Osteoblast (primary cell): Measurements from ENCODE around the gene LIMA1. TPM values are rescaled to one million over a fixed set of nuclear protein-coding genes. Genes with fewer than 3 reads are reported as not detected.

Experiments
- DNase-seq: peaks from one replicate; pipeline ENCODE4 v3.0.0; 2011; ENCODE audit warnings: low spot score, mixed read lengths; ENCODE audit not compliant: insufficient read length; ENCODE audit errors: missing footprints
- H2AFZ ChIP-seq: 2 replicates; pipeline ENCODE4 v1.6.0; 2011; ENCODE audit warnings: mild to moderate bottlenecking, low read length
- H3K27ac ChIP-seq: 2 replicates; pipeline ENCODE4 v1.5.1; 2011; ENCODE audit warnings: mild to moderate bottlenecking, low read depth, low read length, moderate library complexity
- H3K27me3 ChIP-seq: 2 replicates; pipeline ENCODE4 v1.6.0; 2012; ENCODE audit warnings: mild to moderate bottlenecking, control low read depth, inconsistent platforms, low read length, moderate library complexity; ENCODE audit not compliant: insufficient read depth
- H3K36me3 ChIP-seq: 2 replicates; pipeline ENCODE4 v1.5.1; 2011; ENCODE audit warnings: mild to moderate bottlenecking, low read length, control low read depth, moderate library complexity; ENCODE audit not compliant: insufficient read depth
- H3K4me1 ChIP-seq: 2 replicates; pipeline ENCODE4 v1.5.1; 2011; ENCODE audit warnings: mild to moderate bottlenecking, low read length, control low read depth, moderate library complexity; ENCODE audit not compliant: insufficient read depth
- H3K4me2 ChIP-seq: 2 replicates; pipeline ENCODE4 v1.6.0; 2011; ENCODE audit warnings: mild to moderate bottlenecking, low read length; ENCODE audit not compliant: insufficient read depth
- H3K4me3 ChIP-seq: fragments of 200-600 bp; sonication (generic); 3 replicates; pipeline ENCODE4 v1.5.1; 2012; ENCODE audit warnings: mild to moderate bottlenecking, low read length, inconsistent platforms; ENCODE audit not compliant: insufficient read depth
- H3K79me2 ChIP-seq: 2 replicates; pipeline ENCODE4 v1.6.0; 2012; ENCODE audit warnings: mild to moderate bottlenecking, low read length, control low read depth, inconsistent platforms; ENCODE audit not compliant: insufficient read depth
- H3K9me3 ChIP-seq: 2 replicates; pipeline ENCODE4 v1.5.1; 2011; ENCODE audit warnings: low read depth, low read length, control low read depth
- H4K20me1 ChIP-seq: 2 replicates; pipeline ENCODE4 v1.6.0; 2012; ENCODE audit warnings: mild to moderate bottlenecking, low read length, control low read depth; ENCODE audit not compliant: insufficient read depth
- total RNA-seq: library from RNA; depleted of rRNA; stranded (reverse); fragments of >200 nt; gene quantifications from 2 replicates; pipeline ENCODE4 v1.2.3, GENCODE V29; 2012
- TF ChIP-seq, protein P1 (sequence below): IDR thresholded peaks from 2 replicates; pipeline ENCODE4 v1.5.1; 2011; ENCODE audit warnings: mild to moderate bottlenecking, low read depth, low read length, moderate library complexity; ENCODE audit errors: extremely low read depth

Gene LIMA1
- total RNA-seq, 1 donor, result 433 TPM

DNA sequence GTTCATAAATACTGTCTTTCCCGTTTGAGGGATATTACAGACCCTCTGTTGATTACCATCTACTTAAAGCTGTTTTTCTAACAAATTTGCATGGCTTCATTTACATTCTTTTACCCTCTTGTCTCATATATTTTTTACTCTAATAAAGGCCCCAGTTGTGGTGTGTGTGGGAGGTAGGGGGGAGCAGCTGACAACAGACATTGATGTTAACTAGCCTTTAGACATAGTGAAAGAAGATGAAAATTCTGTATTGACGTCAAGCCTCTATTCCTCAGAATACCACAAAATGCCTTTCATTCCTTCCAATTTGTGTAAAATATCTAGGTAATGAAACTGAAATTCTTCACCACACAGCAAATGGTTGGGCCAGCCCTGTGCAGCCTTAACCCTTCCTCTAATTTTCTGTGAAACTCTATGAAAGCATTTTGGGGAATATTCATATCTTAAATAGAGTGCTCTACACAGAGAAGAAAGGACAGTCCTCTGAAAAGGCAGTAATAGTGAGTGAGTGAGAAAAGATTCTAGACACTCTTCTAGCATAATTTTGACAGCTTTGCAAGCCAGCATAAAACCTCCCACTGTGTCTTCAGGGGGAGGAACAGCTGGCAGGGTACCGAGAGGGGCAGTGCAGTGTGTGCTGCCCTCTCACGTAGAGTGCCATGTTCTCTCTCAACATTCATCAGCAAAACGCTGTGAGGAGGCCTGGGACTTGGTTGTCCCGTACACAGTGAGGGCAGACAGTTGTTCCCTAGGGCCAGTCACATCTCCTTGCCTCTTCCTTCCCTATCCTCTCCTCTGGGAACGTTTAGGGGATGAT lies 96.0 kb downstream of the LIMA1 start:
- H3K27ac ChIP-seq, result peak overlapping the region; percentile 97
- H3K4me1 ChIP-seq, result peaks cover 64% of the 10 kb centered on the region
- peaks cover 47% of the 10 kb centered on the region for H3K79me2 ChIP-seq
- TF ChIP-seq, protein P1, sequence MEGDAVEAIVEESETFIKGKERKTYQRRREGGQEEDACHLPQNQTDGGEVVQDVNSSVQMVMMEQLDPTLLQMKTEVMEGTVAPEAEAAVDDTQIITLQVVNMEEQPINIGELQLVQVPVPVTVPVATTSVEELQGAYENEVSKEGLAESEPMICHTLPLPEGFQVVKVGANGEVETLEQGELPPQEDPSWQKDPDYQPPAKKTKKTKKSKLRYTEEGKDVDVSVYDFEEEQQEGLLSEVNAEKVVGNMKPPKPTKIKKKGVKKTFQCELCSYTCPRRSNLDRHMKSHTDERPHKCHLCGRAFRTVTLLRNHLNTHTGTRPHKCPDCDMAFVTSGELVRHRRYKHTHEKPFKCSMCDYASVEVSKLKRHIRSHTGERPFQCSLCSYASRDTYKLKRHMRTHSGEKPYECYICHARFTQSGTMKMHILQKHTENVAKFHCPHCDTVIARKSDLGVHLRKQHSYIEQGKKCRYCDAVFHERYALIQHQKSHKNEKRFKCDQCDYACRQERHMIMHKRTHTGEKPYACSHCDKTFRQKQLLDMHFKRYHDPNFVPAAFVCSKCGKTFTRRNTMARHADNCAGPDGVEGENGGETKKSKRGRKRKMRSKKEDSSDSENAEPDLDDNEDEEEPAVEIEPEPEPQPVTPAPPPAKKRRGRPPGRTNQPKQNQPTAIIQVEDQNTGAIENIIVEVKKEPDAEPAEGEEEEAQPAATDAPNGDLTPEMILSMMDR, result no peak
- no peak overlapping the region for H3K4me3 ChIP-seq
- no peaks in the 10 kb centered on the region for H3K9me3 ChIP-seq
- H3K36me3 ChIP-seq, result peaks cover 61% of the 10 kb centered on the region
- no peaks in the 10 kb centered on the region for H3K27me3 ChIP-seq
- H4K20me1 ChIP-seq, result no peaks in the 10 kb centered on the region
- H3K4me2 ChIP-seq, result peak overlapping the region; percentile 58
- DNase-seq, result peak; percentile 75
- no peak overlapping the region for H2AFZ ChIP-seq

DNA sequence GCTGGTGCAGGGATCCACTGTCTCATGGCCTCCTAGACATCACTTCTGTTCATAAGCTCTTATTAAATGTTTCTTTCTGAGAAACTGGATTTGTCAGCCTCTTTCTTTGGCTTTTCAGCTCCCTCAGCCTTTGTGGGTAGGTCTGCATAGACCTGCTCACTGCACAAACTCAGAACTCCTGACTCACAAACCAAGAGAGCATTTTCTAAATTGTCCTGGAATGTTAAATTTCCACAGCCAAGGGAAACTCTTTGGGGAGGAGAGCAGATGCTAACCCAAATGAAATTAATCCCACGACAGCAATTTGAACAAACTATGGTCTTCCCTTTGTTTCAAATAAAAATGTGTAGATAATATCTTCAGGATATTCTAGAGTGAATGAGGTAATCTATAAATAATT lies 96.6 kb downstream of the LIMA1 start:
- H2AFZ ChIP-seq, result no peak overlapping the region
- H3K4me1 ChIP-seq, result peaks cover 62% of the 10 kb centered on the region
- DNase-seq, result peak; percentile 68
- H3K4me3 ChIP-seq, result no peak overlapping the region
- TF ChIP-seq, protein P1, result no peak
- H3K9me3 ChIP-seq, result no peaks in the 10 kb centered on the region
- peaks cover 59% of the 10 kb centered on the region for H3K36me3 ChIP-seq
- peak overlapping the region; percentile 97 for H3K27ac ChIP-seq
- no peaks in the 10 kb centered on the region for H3K27me3 ChIP-seq
- H3K4me2 ChIP-seq, result peak overlapping the region; percentile 58
- no peaks in the 10 kb centered on the region for H4K20me1 ChIP-seq
- peaks cover 49% of the 10 kb centered on the region for H3K79me2 ChIP-seq

DNA sequence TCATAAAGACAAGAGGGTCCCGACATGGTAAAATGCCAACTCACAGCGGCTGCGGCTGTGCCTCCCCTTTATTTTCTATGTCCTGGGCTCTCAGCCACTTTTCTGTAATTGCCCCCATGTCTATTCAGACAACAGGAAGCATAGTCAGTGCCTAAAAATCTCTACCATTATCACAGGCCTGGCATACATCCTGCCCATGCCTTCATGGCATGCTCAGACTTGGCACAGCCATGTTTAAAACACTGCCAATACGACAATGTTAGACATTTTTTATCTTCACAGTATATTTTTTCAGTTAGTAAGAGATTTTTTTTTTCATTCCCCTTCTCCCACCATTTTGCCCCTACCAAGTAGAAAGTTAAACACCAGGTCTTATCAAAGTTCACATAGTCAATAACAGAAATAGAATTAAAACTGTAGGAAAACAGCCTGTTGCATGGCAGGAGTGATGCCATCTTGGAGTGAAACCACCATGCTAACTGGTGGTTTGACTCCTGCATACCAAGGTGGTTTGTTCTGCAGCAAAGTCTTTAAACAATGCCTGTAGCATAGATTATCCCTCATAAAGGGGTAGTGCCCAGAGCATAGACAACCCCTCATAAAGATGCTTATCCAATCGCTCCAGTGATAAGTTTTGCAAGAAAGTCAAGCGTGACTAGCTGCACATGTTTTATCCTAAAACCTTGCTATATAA lies 97.2 kb downstream of the LIMA1 start:
- H3K27me3 ChIP-seq, result no peaks in the 10 kb centered on the region
- H3K4me1 ChIP-seq, result peaks cover 62% of the 10 kb centered on the region
- H3K4me2 ChIP-seq, result peak overlapping the region; percentile 58
- H3K9me3 ChIP-seq, result no peaks in the 10 kb centered on the region
- DNase-seq, result peak; percentile 66
- no peak overlapping the region for H3K4me3 ChIP-seq
- no peak overlapping the region for H2AFZ ChIP-seq
- H3K36me3 ChIP-seq, result peaks cover 61% of the 10 kb centered on the region
- peak overlapping the region; percentile 97 for H3K27ac ChIP-seq
- H3K79me2 ChIP-seq, result peaks cover 50% of the 10 kb centered on the region
- TF ChIP-seq, protein P1, result no peak
- H4K20me1 ChIP-seq, result no peaks in the 10 kb centered on the region

- TF ChIP-seq, protein P1, result no peak
- Histone ChIP-seq H3K27ac (peak overlapping the region; percentile 97), H3K36me3 (peaks cover 62% of the 10 kb centered on the region), H3K9me3 (no peaks in the 10 kb centered on the region), H3K27me3 (no peaks in the 10 kb centered on the region), H3K4me2 (peak overlapping the region; percentile 58), H4K20me1 (no peaks in the 10 kb centered on the region), H3K4me3 (peak overlapping the region; percentile 9), H3K4me1 (peaks cover 62% of the 10 kb centered on the region), H3K79me2 (peaks cover 45% of the 10 kb centered on the region), H2AFZ (no peak overlapping the region)
- no peak for DNase-seq
These were observed 97.9 kb downstream of the LIMA1 start for GRCh38 chr12:50185301-50185895.
